Fibroblast of pulmonary artery (primary cell): ENCODE measurements around the gene SOHLH1.

ENCODE experiments used
- DNase-seq: peaks from one replicate; pipeline ENCODE4 v3.0.0-alpha.2; 2010; ENCODE audit warnings: low read depth
- H3K4me3 ChIP-seq: replicated peaks from 2 replicates; pipeline ENCODE4 v1.5.1; 2011; ENCODE audit warnings: low read depth, mild to moderate bottlenecking, control low read depth, low read length, moderate library complexity
- TF ChIP-seq, protein P1 (sequence below): IDR thresholded peaks from 2 replicates; pipeline ENCODE4 v1.5.1; 2011; ENCODE audit warnings: mild to moderate bottlenecking, control low read depth, low read length, inconsistent platforms; ENCODE audit errors: missing control alignments

SOHLH1 gene

DNA sequence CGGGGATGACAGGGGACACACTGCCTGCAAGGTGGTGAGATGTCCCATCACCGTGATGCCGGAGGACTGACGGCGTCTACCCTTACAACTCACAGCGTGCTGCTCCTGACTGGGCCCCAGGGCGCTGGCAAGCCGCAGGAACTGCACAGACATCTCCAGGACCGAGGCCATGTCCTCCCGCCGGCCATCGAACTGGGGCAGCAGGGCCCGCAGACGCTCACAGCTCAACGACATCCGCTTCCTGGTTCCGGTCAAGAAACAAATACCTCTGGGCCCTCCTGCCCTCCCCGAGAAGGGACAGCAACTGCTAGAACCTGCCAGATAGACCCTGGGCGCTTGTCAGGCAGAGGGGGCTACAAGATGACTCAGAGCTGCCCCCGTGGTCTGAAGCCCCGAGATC is 1.0 kb downstream of the SOHLH1 start:
- DNase-seq = no peak
- TF ChIP-seq, protein P1, sequence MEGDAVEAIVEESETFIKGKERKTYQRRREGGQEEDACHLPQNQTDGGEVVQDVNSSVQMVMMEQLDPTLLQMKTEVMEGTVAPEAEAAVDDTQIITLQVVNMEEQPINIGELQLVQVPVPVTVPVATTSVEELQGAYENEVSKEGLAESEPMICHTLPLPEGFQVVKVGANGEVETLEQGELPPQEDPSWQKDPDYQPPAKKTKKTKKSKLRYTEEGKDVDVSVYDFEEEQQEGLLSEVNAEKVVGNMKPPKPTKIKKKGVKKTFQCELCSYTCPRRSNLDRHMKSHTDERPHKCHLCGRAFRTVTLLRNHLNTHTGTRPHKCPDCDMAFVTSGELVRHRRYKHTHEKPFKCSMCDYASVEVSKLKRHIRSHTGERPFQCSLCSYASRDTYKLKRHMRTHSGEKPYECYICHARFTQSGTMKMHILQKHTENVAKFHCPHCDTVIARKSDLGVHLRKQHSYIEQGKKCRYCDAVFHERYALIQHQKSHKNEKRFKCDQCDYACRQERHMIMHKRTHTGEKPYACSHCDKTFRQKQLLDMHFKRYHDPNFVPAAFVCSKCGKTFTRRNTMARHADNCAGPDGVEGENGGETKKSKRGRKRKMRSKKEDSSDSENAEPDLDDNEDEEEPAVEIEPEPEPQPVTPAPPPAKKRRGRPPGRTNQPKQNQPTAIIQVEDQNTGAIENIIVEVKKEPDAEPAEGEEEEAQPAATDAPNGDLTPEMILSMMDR = no peak
- no peak overlapping the region for H3K4me3 ChIP-seq

DNA sequence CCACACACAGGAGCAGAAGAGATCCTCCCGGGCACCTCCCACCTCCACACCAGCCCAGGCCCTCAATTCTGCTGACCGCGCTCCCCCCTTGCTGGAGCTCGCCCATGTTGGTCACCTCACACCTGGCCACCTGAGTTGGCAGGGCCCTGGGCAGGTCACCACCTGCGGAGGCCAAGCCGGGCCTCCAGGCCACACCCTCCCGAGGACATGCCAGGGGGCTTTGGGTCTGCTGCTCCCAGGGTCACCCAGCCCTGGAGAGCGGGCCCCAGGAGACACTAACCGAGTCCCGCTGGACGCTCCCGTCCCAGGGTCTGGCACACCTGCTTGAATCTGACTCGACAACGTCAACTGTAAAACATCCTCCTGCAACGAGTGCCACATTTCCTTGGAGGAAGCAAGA is 2.1 kb downstream of the SOHLH1 start:
- DNase-seq = no peak
- TF ChIP-seq, protein P1 = no peak
- no peak overlapping the region for H3K4me3 ChIP-seq

DNA sequence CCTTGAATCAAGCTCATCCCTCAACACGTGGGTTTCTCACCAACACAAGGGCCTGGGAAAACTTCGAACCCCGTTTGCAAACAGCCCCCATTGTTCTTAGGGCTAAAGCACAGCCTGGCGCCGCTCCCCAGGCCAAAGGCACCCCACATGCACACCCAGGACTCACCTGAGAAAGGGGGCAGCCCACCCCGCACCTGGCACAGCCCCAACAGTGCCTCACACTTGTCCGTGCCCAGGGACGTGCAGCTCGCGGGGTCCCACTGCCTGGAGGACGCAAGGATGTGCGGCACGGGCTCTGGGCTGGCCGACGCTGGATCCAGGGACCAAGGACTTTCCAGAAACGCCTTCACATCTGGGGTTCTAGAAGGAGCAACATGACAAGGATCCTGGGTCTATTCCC is 2.8 kb downstream of the SOHLH1 start:
- DNase-seq = no peak
- TF ChIP-seq, protein P1 = no peak
- no peak overlapping the region for H3K4me3 ChIP-seq

DNA sequence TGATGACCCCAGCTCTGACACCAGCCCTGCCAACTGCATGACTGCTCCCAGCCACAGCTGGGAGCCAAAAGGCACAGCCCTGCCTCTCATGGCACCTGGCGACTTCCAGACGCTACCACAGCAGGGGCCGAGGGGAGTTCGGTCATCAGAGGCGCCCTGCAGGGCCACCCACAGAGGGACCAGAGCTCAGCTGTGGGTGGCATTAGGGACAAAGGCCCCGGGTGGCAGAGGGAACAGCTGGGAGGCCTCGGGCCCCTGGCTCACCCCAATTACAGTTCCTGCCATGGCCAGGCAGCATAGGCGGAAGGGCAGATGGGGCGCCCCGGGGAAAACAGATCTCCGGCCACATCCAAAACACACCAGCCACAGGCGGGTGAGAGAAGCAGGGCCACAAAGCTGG is 3.6 kb downstream of the SOHLH1 start:
- H3K4me3 ChIP-seq = no peak overlapping the region
- DNase-seq = no peak
- TF ChIP-seq, protein P1 = no peak

DNA sequence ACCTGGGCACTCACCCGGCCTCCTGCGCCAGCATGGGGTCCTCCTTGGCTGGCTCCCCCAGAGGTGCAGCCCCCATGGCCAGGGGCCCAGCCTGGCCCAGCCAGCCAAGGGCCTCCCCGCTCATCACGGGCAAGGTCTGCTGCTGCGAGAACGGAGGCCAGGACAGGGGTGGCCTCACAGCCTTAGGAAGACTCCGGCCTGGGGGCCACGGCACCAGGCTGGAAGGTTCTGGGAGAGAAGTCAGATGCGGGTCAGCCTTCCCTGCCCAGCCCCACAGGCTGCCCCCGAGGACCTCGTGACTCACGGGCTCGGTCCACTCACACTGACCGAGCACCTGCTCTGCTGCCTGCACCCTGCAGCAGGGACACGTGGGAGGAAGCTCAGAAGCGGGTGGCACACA is 4.2 kb downstream of the SOHLH1 start:
- TF ChIP-seq, protein P1 = no peak
- H3K4me3 ChIP-seq = no peak overlapping the region
- DNase-seq = no peak

DNA sequence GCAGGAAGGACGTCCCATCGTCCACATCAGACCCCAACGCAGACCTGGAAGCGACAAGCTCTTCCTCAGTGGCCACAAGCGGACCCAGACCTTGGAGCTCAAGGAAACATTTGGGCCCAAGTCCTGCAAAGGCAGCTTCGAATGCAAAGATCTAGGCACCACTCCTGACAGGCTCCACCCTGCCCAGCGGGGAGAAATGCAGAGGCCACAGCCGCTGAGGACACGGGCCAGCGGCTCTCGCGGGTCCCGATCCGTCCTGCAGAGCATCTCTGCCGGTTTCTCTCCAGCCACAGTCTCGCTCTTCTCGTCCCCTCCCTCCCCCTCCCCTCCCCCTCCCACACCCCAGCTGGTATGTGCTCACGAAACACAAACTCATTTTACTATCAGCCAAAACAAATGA is 4.9 kb downstream of the SOHLH1 start:
- H3K4me3 ChIP-seq = no peak overlapping the region
- TF ChIP-seq, protein P1 = no peak
- DNase-seq = no peak

DNA sequence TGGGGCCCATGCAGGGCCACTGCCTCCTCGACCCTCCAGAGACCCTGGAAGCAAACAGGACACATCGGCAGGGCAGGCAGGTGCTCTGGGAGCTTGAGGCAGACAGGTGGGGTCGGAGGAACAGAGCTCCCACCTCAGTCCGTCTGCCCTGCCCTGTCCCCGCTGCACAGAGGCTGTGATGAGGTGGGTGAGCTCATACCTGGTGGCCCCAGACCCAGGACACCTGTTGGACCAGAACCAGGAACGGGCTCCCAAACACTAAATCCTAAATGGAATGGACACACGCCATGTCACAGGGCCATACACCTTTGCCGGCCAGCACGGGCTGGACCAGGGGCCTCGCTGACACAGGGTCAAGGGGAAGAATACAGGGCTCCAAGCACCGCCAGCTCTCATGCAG is 5.5 kb downstream of the SOHLH1 start:
- TF ChIP-seq, protein P1 = no peak
- no peak overlapping the region for H3K4me3 ChIP-seq
- no peak for DNase-seq
